MM.1S (cell line): ENCODE measurements around the gene C10orf143.

Experiments
- EZH2 ChIP-seq: fragments of 300-600 bp; sonication (generic); optimal IDR thresholded peaks from 2 replicates; pipeline ENCODE3; 2017; ENCODE audit warnings: low read depth, mild to moderate bottlenecking, antibody characterized with exemption, low read length, mixed read lengths
- TF ChIP-seq, protein P1 (sequence below): fragments of 300-600 bp; sonication (generic); IDR thresholded peaks from 2 replicates; pipeline ENCODE4 v1.5.1; 2016; ENCODE audit warnings: antibody characterized with exemption, low read length, mixed read lengths

DNA sequence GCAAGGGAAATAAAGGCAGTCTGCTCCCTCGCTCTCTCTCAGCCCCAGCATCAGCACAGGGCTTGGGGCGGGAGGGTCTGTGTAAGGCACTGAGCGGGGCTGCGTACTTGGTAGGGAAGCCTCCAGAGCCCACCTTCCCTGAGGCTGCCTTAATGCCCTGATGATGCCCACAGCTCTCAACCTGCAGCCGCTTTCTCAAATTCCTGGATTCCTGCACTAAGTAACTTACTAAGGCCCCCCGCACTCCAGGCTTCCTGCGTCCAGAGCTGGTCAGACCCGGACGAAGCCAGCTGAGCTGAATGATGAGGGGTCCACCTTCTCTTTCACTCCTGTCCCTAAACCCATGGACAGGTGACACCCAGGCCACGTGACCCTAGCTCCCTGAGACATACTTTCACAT is 63.3 kb downstream of the C10orf143 start:
- TF ChIP-seq, protein P1, sequence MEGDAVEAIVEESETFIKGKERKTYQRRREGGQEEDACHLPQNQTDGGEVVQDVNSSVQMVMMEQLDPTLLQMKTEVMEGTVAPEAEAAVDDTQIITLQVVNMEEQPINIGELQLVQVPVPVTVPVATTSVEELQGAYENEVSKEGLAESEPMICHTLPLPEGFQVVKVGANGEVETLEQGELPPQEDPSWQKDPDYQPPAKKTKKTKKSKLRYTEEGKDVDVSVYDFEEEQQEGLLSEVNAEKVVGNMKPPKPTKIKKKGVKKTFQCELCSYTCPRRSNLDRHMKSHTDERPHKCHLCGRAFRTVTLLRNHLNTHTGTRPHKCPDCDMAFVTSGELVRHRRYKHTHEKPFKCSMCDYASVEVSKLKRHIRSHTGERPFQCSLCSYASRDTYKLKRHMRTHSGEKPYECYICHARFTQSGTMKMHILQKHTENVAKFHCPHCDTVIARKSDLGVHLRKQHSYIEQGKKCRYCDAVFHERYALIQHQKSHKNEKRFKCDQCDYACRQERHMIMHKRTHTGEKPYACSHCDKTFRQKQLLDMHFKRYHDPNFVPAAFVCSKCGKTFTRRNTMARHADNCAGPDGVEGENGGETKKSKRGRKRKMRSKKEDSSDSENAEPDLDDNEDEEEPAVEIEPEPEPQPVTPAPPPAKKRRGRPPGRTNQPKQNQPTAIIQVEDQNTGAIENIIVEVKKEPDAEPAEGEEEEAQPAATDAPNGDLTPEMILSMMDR, result no peak
- TF ChIP-seq EZH2, result no peak
